ENCODE measurements around the gene PNPLA1.

PNPLA1 gene

GRCh38 chr6:36269834-36270705, at the start of gene PNPLA1:
Gene PNPLA1 (plus strand): TSS chr6:36270060. CDS start chr6:36270460, 400 bp downstream.
- no peak for DNase-seq

- no peak for DNase-seq
Measured at GRCh38 chr6:36220226-36220625, 49.6 kb upstream of the PNPLA1 start.

GRCh38 chr6:36221674-36222073, 48.2 kb upstream of the PNPLA1 start:
- DNase-seq: no peak

- no peak for DNase-seq
Measured at GRCh38 chr6:36222924-36223323, 46.9 kb upstream of the PNPLA1 start.

GRCh38 chr6:36223706-36224105, 46.2 kb upstream of the PNPLA1 start:
- no peak for DNase-seq

- no peak for DNase-seq
Measured at GRCh38 chr6:36224918-36225461, 44.9 kb upstream of the PNPLA1 start.

- no peak for DNase-seq
Measured at GRCh38 chr6:36226438-36227047, 43.3 kb upstream of the PNPLA1 start.

GRCh38 chr6:36227379-36228228, 42.3 kb upstream of the PNPLA1 start:
- no peak for DNase-seq

GRCh38 chr6:36229223-36229622, 40.6 kb upstream of the PNPLA1 start:
- no peak for DNase-seq

GRCh38 chr6:36230371-36230770, 39.5 kb upstream of the PNPLA1 start:
- no peak for DNase-seq

GRCh38 chr6:36232172-36232571, 37.7 kb upstream of the PNPLA1 start:
- no peak for DNase-seq

- no peak for DNase-seq
Measured at GRCh38 chr6:36235309-36235708, 34.6 kb upstream of the PNPLA1 start.

GRCh38 chr6:36235862-36236261, 34.0 kb upstream of the PNPLA1 start:
- no peak for DNase-seq

GRCh38 chr6:36239774-36240173, 30.1 kb upstream of the PNPLA1 start:
- DNase-seq: no peak

- peak; percentile 6 for DNase-seq
Measured at GRCh38 chr6:36241728-36242127, 28.1 kb upstream of the PNPLA1 start.

GRCh38 chr6:36242161-36242560, 27.7 kb upstream of the PNPLA1 start:
- no peak for DNase-seq

GRCh38 chr6:36242626-36243025, 27.2 kb upstream of the PNPLA1 start:
- no peak for DNase-seq

- no peak for DNase-seq
Measured at GRCh38 chr6:36243562-36244212, 26.2 kb upstream of the PNPLA1 start.

GRCh38 chr6:36244641-36245280, 25.1 kb upstream of the PNPLA1 start:
- DNase-seq: no peak

GRCh38 chr6:36245572-36246061, 24.2 kb upstream of the PNPLA1 start:
- DNase-seq: no peak

- DNase-seq: no peak
Measured at GRCh38 chr6:36246506-36247268, 23.2 kb upstream of the PNPLA1 start.
